ENCODE measurements around the gene SORCS1. TPM values are rescaled to one million over a fixed set of nuclear protein-coding genes. Genes with fewer than 3 reads are reported as not detected.

SORCS1 gene
- total RNA-seq, 1 experiment from 2014 or later: not detected

GRCh38 chr10:106528702-106529101 is 635.8 kb downstream of the SORCS1 start:
- Histone ChIP-seq H3K27me3 (ENCODE audit: insufficient read depth, low read length) (no peaks in the 10 kb centered on the region), H4K20me1 (ENCODE audit: insufficient read depth) (no peaks in the 10 kb centered on the region), H3K9me3 (ENCODE audit: control insufficient read depth in 1 of 2, insufficient read depth in 1 of 2, low read depth in 1 of 2, low read length in 2 of 2) (peaks cover 9 to 11% of the 10 kb centered on the region in 2 experiments; a peak in 3 of 4 replicates), H3K4me1 (ENCODE audit: control insufficient read depth in 1 of 2, insufficient read depth in 2 of 2, low read length in 2 of 2) (no peaks in the 10 kb centered on the region), H3K9ac (ENCODE audit: low read length) (no peak overlapping the region), H3K36me3 (ENCODE audit: control insufficient read depth in 1 of 2, insufficient read depth in 2 of 2, low read length in 2 of 2) (no peaks in the 10 kb centered on the region), H3K79me2 (ENCODE audit: insufficient read depth, low read length) (no peaks in the 10 kb centered on the region), H3K27ac (ENCODE audit: low read depth, low read length) (no peak overlapping the region), H3K9me2 (ENCODE audit: insufficient read depth) (no peaks in the 10 kb centered on the region), H3K4me3 (replicated peaks in 1 of 2; ENCODE audit: low read depth in 1 of 2, low read length in 2 of 2) (no peak overlapping the region), H2AFZ (ENCODE audit: low read depth, low read length, poor library complexity, severe bottlenecking) (no peak overlapping the region), H3K4me2 (ENCODE audit: low read length) (no peak overlapping the region)
- no peak for ATAC-seq
- no TSS peak for BruUV-seq (replicated peaks)
- intact Hi-C loops (cut with micrococcal nuclease): no loop called here
- POLR2A ChIA-PET: no interaction called here
- DNase-seq (ENCODE audit: low read depth, low spot score): no peak
- CTCF ChIA-PET: no interaction called here
- RAD21 ChIA-PET (ENCODE audit: low non-redundant PET in 1 of 2, low total read pairs in 2 of 2, uncharacterized antibody in 2 of 2, unreplicated experiment in 2 of 2): no interaction called here
- TF ChIP-seq FOSL1 (IDR thresholded peaks at IDR 0.05; ENCODE audit: low read depth) (no peak), ZFX (IDR thresholded peaks at IDR 0.05) (no peak), EZH2 (IDR thresholded peaks at IDR 0.05) (no peak), ATF3 (IDR thresholded peaks at IDR 0.05) (no peak), SRF (IDR thresholded peaks at IDR 0.05; ENCODE audit: low read depth) (no peak), POLR2A (IDR thresholded peaks at IDR 0.05; ENCODE audit: borderline replicate concordance, extremely low read depth, insufficient read depth, insufficient read length) (no peak), ZNF274 (IDR thresholded peaks at IDR 0.05; ENCODE audit: low read depth, low read length) (no peak), YY1 (IDR thresholded peaks at IDR 0.05; ENCODE audit: extremely low read depth, insufficient replicate concordance, low read depth, low read length) (no peak), REST (IDR thresholded peaks at IDR 0.05; ENCODE audit: low read depth) (no peak), ZBTB33 (IDR thresholded peaks at IDR 0.05; ENCODE audit: extremely low read depth, insufficient replicate concordance, low read length) (no peak), SIN3A (IDR thresholded peaks at IDR 0.05; ENCODE audit: low read depth) (no peak), POLR2AphosphoS5 (IDR thresholded peaks at IDR 0.05; ENCODE audit: low read depth, low read length) (no peak), TCF7L2 (IDR thresholded peaks at IDR 0.05; ENCODE audit: borderline replicate concordance, extremely low read depth, insufficient read depth, insufficient read length) (no peak), SP1 (IDR thresholded peaks at IDR 0.05; ENCODE audit: low read depth) (no peak), RAD21 (IDR thresholded peaks at IDR 0.05; ENCODE audit: low read depth) (no peak), EZH2phosphoT487 (IDR thresholded peaks at IDR 0.05; ENCODE audit: borderline replicate concordance) (no peak), EGR1 (IDR thresholded peaks at IDR 0.05; ENCODE audit: low read depth) (no peak)
- TF ChIP-seq, protein P1, sequence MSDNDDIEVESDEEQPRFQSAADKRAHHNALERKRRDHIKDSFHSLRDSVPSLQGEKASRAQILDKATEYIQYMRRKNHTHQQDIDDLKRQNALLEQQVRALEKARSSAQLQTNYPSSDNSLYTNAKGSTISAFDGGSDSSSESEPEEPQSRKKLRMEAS (IDR thresholded peaks at IDR 0.05): no peak
- TF ChIP-seq, protein P2, sequence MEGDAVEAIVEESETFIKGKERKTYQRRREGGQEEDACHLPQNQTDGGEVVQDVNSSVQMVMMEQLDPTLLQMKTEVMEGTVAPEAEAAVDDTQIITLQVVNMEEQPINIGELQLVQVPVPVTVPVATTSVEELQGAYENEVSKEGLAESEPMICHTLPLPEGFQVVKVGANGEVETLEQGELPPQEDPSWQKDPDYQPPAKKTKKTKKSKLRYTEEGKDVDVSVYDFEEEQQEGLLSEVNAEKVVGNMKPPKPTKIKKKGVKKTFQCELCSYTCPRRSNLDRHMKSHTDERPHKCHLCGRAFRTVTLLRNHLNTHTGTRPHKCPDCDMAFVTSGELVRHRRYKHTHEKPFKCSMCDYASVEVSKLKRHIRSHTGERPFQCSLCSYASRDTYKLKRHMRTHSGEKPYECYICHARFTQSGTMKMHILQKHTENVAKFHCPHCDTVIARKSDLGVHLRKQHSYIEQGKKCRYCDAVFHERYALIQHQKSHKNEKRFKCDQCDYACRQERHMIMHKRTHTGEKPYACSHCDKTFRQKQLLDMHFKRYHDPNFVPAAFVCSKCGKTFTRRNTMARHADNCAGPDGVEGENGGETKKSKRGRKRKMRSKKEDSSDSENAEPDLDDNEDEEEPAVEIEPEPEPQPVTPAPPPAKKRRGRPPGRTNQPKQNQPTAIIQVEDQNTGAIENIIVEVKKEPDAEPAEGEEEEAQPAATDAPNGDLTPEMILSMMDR (IDR thresholded peaks at IDR 0.05 in 2 of 3, conservative IDR thresholded peaks at IDR 0.05 in 1 of 3; ENCODE audit: borderline replicate concordance in 1 of 3, insufficient read depth in 1 of 3, low read depth in 2 of 3, low read length in 2 of 3): no peak

All from HCT116 (cell line).